A673 (cell line): ENCODE measurements around the gene LIN7B. TPM values are rescaled to one million over a fixed set of nuclear protein-coding genes. Genes with fewer than 3 reads are reported as not detected.
A peak's percentile ranks its signal among the peaks of the same experiment; 100 is the strongest.

Experiments used
- BruUV-seq: library from RNA; stranded (reverse); fragments of 400-500 nt; replicated peaks from 2 replicates; lab custom pipeline; 2021; lab: Mats Ljungman, UMichigan
- CTCF ChIA-PET: fragments of 300-600 bp; sonication (Branson Sonifier 250); formaldehyde crosslinking; loops from one replicate; lab custom pipeline; 2022; ENCODE audit warnings: antibody characterized with exemption; lab: Charles Lee
- POLR2A ChIA-PET: fragments of 300-600 bp; sonication (Branson Sonifier 250); formaldehyde crosslinking; loops from one replicate; lab custom pipeline; 2022; ENCODE audit warnings: antibody characterized with exemption; ENCODE audit not compliant: low non-redundant PET; lab: Charles Lee
- DNase-seq: peaks from one replicate; pipeline ENCODE4 v3.0.0-alpha.2; 2015; ENCODE audit warnings: low spot score
- H3K27ac ChIP-seq: fragments of 200-600 bp; sonication (generic); 2 replicates; pipeline ENCODE4 v1.5.1; 2016; ENCODE audit warnings: mixed run types, low read depth, mild to moderate bottlenecking, mixed read lengths, antibody characterized with exemption, low read length; ENCODE audit not compliant: poor library complexity, severe bottlenecking
- H3K27me3 ChIP-seq: fragments of 200-600 bp; sonication (generic); replicated peaks from 2 replicates; pipeline ENCODE4 v1.6.1; 2017; ENCODE audit warnings: mixed run types, low read depth, mild to moderate bottlenecking, mixed read lengths, antibody characterized with exemption, low read length; ENCODE audit not compliant: insufficient read depth, poor library complexity
- H3K36me3 ChIP-seq: fragments of 200-600 bp; sonication (generic); 2 replicates; pipeline ENCODE4 v1.6.1; 2016; ENCODE audit warnings: mixed run types, mild to moderate bottlenecking, mixed read lengths, antibody characterized with exemption, low read length; ENCODE audit not compliant: insufficient read depth, poor library complexity, severe bottlenecking
- H3K4me1 ChIP-seq: fragments of 200-600 bp; sonication (generic); 2 replicates; pipeline ENCODE4 v1.6.1; 2017; ENCODE audit warnings: mixed run types, mild to moderate bottlenecking, mixed read lengths, antibody characterized with exemption, low read length; ENCODE audit not compliant: insufficient read depth, poor library complexity, severe bottlenecking
- H3K4me3 ChIP-seq: fragments of 200-600 bp; sonication (generic); 2 replicates; pipeline ENCODE4 v1.5.1; 2016; ENCODE audit warnings: low read depth, mixed run types, mild to moderate bottlenecking, mixed read lengths, low read length; ENCODE audit not compliant: poor library complexity, severe bottlenecking
- H3K9me3 ChIP-seq: fragments of 200-600 bp; sonication (generic); 2 replicates; pipeline ENCODE4 v1.6.1; 2016; ENCODE audit warnings: mixed run types, low read depth, mild to moderate bottlenecking, mixed read lengths, antibody characterized with exemption, low read length; ENCODE audit not compliant: poor library complexity, severe bottlenecking
- CTCF ChIP-seq: fragments of 300-800, 200-600 bp; sonication (generic); conservative IDR thresholded peaks from 2 replicates; pipeline ENCODE4 v1.5.1; 2017; ENCODE audit warnings: low read depth, mild to moderate bottlenecking, antibody characterized with exemption, low read length, moderate library complexity, mixed read lengths
- EZH2 ChIP-seq: fragments of 200-600 bp; sonication (generic); IDR thresholded peaks from 2 replicates; pipeline ENCODE4 v1.6.1; 2017; ENCODE audit warnings: borderline replicate concordance, low read depth, mild to moderate bottlenecking, mixed read lengths, antibody characterized with exemption, low read length; ENCODE audit not compliant: poor library complexity, severe bottlenecking
- intact Hi-C: fragments of 100-400 bp; cut with micrococcal nuclease; formaldehyde crosslinking; loops from one replicate; pipeline ENCODE4 v1.10.0; 2022; ENCODE audit not compliant: unreplicated experiment
- total RNA-seq: library from RNA; stranded (reverse); gene quantifications from 2 replicates; pipeline ENCODE4 v1.2.3, GENCODE V29; 2021

Gene LIN7B
- total RNA-seq, 1 experiment from 2014 or later = 19.9 TPM

- POLR2A ChIA-PET = no interaction called here
- Histone ChIP-seq H3K36me3 (no peaks in the 10 kb centered on the region), H3K4me1 (peaks cover 31% of the 10 kb centered on the region), H3K27ac (peak overlapping the region; percentile 96), H3K4me3 (peak overlapping the region; percentile 76), H3K27me3 (no peaks in the 10 kb centered on the region), H3K9me3 (no peaks in the 10 kb centered on the region)
- no peak for TF ChIP-seq CTCF
- no peak for TF ChIP-seq EZH2
- intact Hi-C loops = loop anchor here (5.0 kb wide), 1 partner anchor 59 kb away; no protein-coding TSS in a partner anchor
- CTCF ChIA-PET = interaction anchor here (1.7 kb wide), 1 partner anchor 51 kb away, joined by 9 read pairs; no protein-coding TSS in a partner anchor
- BruUV-seq = TSS peak; percentile 42
- DNase-seq = peak; percentile 4
Measured at GRCh38 chr19:49148044-49148682, 34.0 kb downstream of the LIN7B start.

- ChIA-PET CTCF (interaction anchor here (1.0 to 1.7 kb wide), 2 partner anchors 50 to 51 kb away, joined by 7 to 9 read pairs; no protein-coding TSS in a partner anchor), POLR2A (interaction anchor here (0.5 to 0.6 kb wide), 3 partner anchors 29 to 704 kb away, joined by 6 to 17 read pairs (median 7); no protein-coding TSS in a partner anchor)
- intact Hi-C loops = loop anchor here (5.0 kb wide), 1 partner anchor 58 kb away; no protein-coding TSS in a partner anchor
- peak overlapping the region; percentile 96 for H3K27ac ChIP-seq
- no TSS peak for BruUV-seq
- TF ChIP-seq EZH2 (no peak), CTCF (no peak)
- no peaks in the 10 kb centered on the region for H3K36me3 ChIP-seq
- peak overlapping the region; percentile 76 for H3K4me3 ChIP-seq
- peaks cover 31% of the 10 kb centered on the region for H3K4me1 ChIP-seq
- peak; percentile 99 for DNase-seq
- H3K27me3 ChIP-seq = no peaks in the 10 kb centered on the region
- no peaks in the 10 kb centered on the region for H3K9me3 ChIP-seq
Measured at GRCh38 chr19:49148784-49149651, 34.8 kb downstream of the LIN7B start.

GRCh38 chr19:49149652-49150105, 35.5 kb downstream of the LIN7B start:
- H3K4me1 ChIP-seq = peaks cover 31% of the 10 kb centered on the region
- peak overlapping the region; percentile 76 for H3K4me3 ChIP-seq
- ChIA-PET CTCF (interaction anchor here (1.0 to 1.7 kb wide), 2 partner anchors 49 to 52 kb away, joined by 7 to 9 read pairs; no protein-coding TSS in a partner anchor), POLR2A (interaction anchor here (0.5 kb wide), 1 partner anchor 703 kb away, joined by 17 read pairs; no protein-coding TSS in a partner anchor)
- no peaks in the 10 kb centered on the region for H3K9me3 ChIP-seq
- no peaks in the 10 kb centered on the region for H3K36me3 ChIP-seq
- TF ChIP-seq CTCF (no peak), EZH2 (no peak)
- no TSS peak for BruUV-seq
- peak; percentile 96 for DNase-seq
- H3K27ac ChIP-seq = peak overlapping the region; percentile 96
- intact Hi-C loops = loop anchor here (5.0 kb wide), 1 partner anchor 58 kb away; no protein-coding TSS in a partner anchor
- H3K27me3 ChIP-seq = no peaks in the 10 kb centered on the region
